GM12878 (cell line): Measurements from ENCODE around the gene C19orf38. TPM values are rescaled to one million over a fixed set of nuclear protein-coding genes. Genes with fewer than 3 reads are reported as not detected.

Experiments
- ATF7 ChIP-seq: fragments of 450-650 bp; IDR thresholded peaks from 2 replicates; pipeline ENCODE4 v1.6.1; 2016; ENCODE audit warnings: low read depth, mild to moderate bottlenecking
- BCLAF1 ChIP-seq: fragments of 450-650 bp; IDR thresholded peaks from 2 replicates; pipeline ENCODE4 v1.6.1; 2017; ENCODE audit warnings: antibody characterized with exemption, mild to moderate bottlenecking, moderate library complexity
- CBX3 ChIP-seq: fragments of 200-600 bp; sonication (generic); IDR thresholded peaks from 2 replicates; pipeline ENCODE4 v1.6.1; 2016; ENCODE audit warnings: low read depth, borderline replicate concordance
- CEBPB ChIP-seq, 2 experiments: fragments of 150-350 bp in 1 of 2; IDR thresholded peaks; 2 replicates each; pipeline ENCODE4 v1.6.1; 2012 to 2014; ENCODE audit warnings: low read depth in 2 of 2, low read length in 2 of 2, borderline replicate concordance in 1 of 2, inconsistent platforms in 1 of 2
- CHD1 ChIP-seq: IDR thresholded peaks from 2 replicates; pipeline ENCODE4 v1.6.1; 2012; ENCODE audit warnings: low read depth, low read length, improper control_type of control experiment
- CUX1 ChIP-seq: IDR thresholded peaks from 2 replicates; pipeline ENCODE4 v1.6.1; 2012; ENCODE audit warnings: improper control_type of control experiment, low read depth, low read length; ENCODE audit not compliant: insufficient replicate concordance
- ETV6 ChIP-seq, 2 experiments: fragments of 450-650 bp in 1 of 2; IDR thresholded peaks in 1 of 2; conservative IDR thresholded peaks in 1 of 2; 2 replicates each; pipeline ENCODE4 v1.6.1; 2014; ENCODE audit warnings: antibody characterized with exemption in 1 of 2, borderline replicate concordance in 1 of 2, low read depth in 1 of 2, mild to moderate bottlenecking in 1 of 2, moderate library complexity in 1 of 2
- EZH2 ChIP-seq: IDR thresholded peaks from 2 replicates; pipeline ENCODE4 v1.6.1; 2012; ENCODE audit warnings: low read depth, mild to moderate bottlenecking, control low read depth, inconsistent platforms, low read length, borderline replicate concordance; ENCODE audit not compliant: control insufficient read depth
- GABPA ChIP-seq: IDR thresholded peaks from 2 replicates; pipeline ENCODE4 v1.6.1; 2014; ENCODE audit warnings: antibody characterized with exemption, low read depth, mild to moderate bottlenecking, inconsistent platforms
- MTA2 ChIP-seq: fragments of 450-650 bp; IDR thresholded peaks from 2 replicates; pipeline ENCODE4 v1.6.1; 2016; ENCODE audit warnings: low read depth, mild to moderate bottlenecking, moderate library complexity
- NR2C1 ChIP-seq: fragments of 450-650 bp; IDR thresholded peaks from 2 replicates; pipeline ENCODE4 v1.6.1; 2017; ENCODE audit warnings: antibody characterized with exemption, mild to moderate bottlenecking, moderate library complexity
- POLR2AphosphoS2 ChIP-seq: IDR thresholded peaks from 2 replicates; pipeline ENCODE4 v1.6.1; 2011; ENCODE audit warnings: low read depth, mild to moderate bottlenecking, low read length, improper control_type of control experiment, moderate library complexity
- RAD51 ChIP-seq: fragments of 450-650 bp; IDR thresholded peaks from 2 replicates; pipeline ENCODE4 v1.6.1; 2016; ENCODE audit warnings: moderate library complexity, mild to moderate bottlenecking, inconsistent platforms
- RBBP5 ChIP-seq: fragments of 200-600 bp; sonication (generic); conservative IDR thresholded peaks from 2 replicates; pipeline ENCODE4 v1.6.1; 2016
- SMAD5 ChIP-seq: IDR thresholded peaks from 2 replicates; pipeline ENCODE4 v1.6.1; 2016; ENCODE audit warnings: antibody characterized with exemption, low read depth
- TCF7 ChIP-seq: IDR thresholded peaks from 2 replicates; pipeline ENCODE4 v1.6.1; 2014; ENCODE audit warnings: antibody characterized with exemption, borderline replicate concordance
- ZNF217 ChIP-seq: fragments of 450-650 bp; IDR thresholded peaks from 2 replicates; pipeline ENCODE4 v1.6.1; 2017; ENCODE audit warnings: antibody characterized with exemption, mild to moderate bottlenecking
- ZNF592 ChIP-seq: fragments of 450-650 bp; IDR thresholded peaks from 2 replicates; pipeline ENCODE4 v1.6.1; 2017; ENCODE audit warnings: mild to moderate bottlenecking, moderate library complexity
- polyA plus RNA-seq, 11 experiments: library from polyadenylated mRNA; depleted of rRNA in 4 of 11; unstranded in 6 of 11; stranded (reverse) in 5 of 11; fragments of >200 nt; fragmentation: Nextera tagmentation in 4 of 11; fragmentation: Illumina TruSeq in 1 of 11; extraction: Ambion mirVana in 4 of 11; extraction: Trizol in 1 of 11; gene quantifications; 1 replicate in 1 of 11; 2 replicates in 10 of 11; pipeline versions ENCODE4 v1.2.1 to v1.2.3, GENCODE V29; 2011 to 2016; ENCODE audit warnings: inconsistent platforms in 2 of 11, missing spikeins in 2 of 11, low read depth in 1 of 11
- total RNA-seq, 4 experiments: library from RNA; depleted of rRNA in 3 of 4; stranded (reverse); fragments of >200 nt in 3 of 4; fragmentation: Illumina TruSeq in 1 of 4; extraction: Trizol in 1 of 4; gene quantifications; 2 replicates each; pipeline versions ENCODE4 v1.2.1 to v1.2.3, GENCODE V29; 2013 to 2021

The C19orf38 gene
- total and polyA plus RNA-seq, 10 of the 15 experiments (the other 5 are each of a cell fraction or from before 2014, with no cell fraction given), result 2.6 to 7.5 (median 5.0) TPM

- TF ChIP-seq ZNF592, result no peak
- no peak for TF ChIP-seq MTA2
- no peak for TF ChIP-seq EZH2
- no peak for TF ChIP-seq TCF7
- no peak for TF ChIP-seq GABPA
- TF ChIP-seq NR2C1, result no peak
- TF ChIP-seq SMAD5, result no peak
- TF ChIP-seq RBBP5, result no peak
- TF ChIP-seq CBX3, result no peak
- no peak for TF ChIP-seq BCLAF1
- TF ChIP-seq ZNF217, result no peak
- no peak for TF ChIP-seq CUX1
- no peak for TF ChIP-seq ETV6 (conservative IDR thresholded peaks at IDR 0.05 in 1 of 2, IDR thresholded peaks at IDR 0.05 in 1 of 2; ENCODE audit: borderline replicate concordance in 1 of 2, low read depth in 1 of 2)
- TF ChIP-seq CHD1, result no peak
- TF ChIP-seq POLR2AphosphoS2, result no peak
- no peak for TF ChIP-seq RAD51
- TF ChIP-seq CEBPB (IDR thresholded peaks at IDR 0.05; ENCODE audit: borderline replicate concordance in 1 of 2, low read depth in 2 of 2, low read length in 2 of 2), result no peak
- no peak for TF ChIP-seq ATF7
Measured at GRCh38 chr19:10871711-10872545, 23.7 kb downstream of the C19orf38 start (continued).
